AG09309 (cell line): ENCODE measurements around the gene ANKRD10.

Experiments
- DNase-seq: peaks from one replicate; pipeline ENCODE4 v3.0.0-alpha.2; 2010; ENCODE audit warnings: low read depth
- H3K4me3 ChIP-seq: 2 replicates; pipeline ENCODE4 v1.5.1; 2011; ENCODE audit warnings: mild to moderate bottlenecking, low read depth, low read length, moderate library complexity; ENCODE audit not compliant: control insufficient read depth
- CTCF ChIP-seq: IDR thresholded peaks from 2 replicates; pipeline ENCODE4 v1.5.1; 2011; ENCODE audit warnings: mild to moderate bottlenecking, low read depth, low read length, inconsistent platforms; ENCODE audit not compliant: insufficient read depth, control insufficient read depth; ENCODE audit errors: missing control alignments

The ANKRD10 gene

GRCh38 chr13:110921209-110921608 lies 6.3 kb upstream of the ANKRD10 start:
- no peak for TF ChIP-seq CTCF
- H3K4me3 ChIP-seq: no peak overlapping the region
- DNase-seq: no peak

DNA sequence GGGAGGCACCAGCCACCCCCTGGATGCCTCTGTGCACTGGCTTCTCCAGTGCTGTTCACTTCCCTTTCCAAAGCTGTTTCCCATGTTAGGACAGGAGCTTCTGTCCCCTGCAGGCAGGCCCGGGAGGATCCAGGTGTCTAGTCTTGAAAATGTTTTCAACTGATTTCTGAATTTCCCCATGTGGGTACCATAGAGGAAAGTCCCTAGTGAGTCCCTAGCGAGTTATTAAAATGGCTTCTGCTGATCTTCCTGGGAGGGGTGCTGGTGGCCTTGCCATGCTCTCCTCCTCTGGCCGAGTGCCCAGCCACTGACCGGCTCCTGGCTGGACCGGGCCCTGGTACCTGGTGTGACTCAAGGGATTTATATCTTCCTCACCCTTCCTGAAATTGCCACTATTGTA lies 5.2 kb upstream of the ANKRD10 start:
- TF ChIP-seq CTCF: no peak
- no peak for DNase-seq
- H3K4me3 ChIP-seq: no peak overlapping the region

GRCh38 chr13:110916301-110917142 lies 1.7 kb upstream of the ANKRD10 start:
- peak; percentile 76 for DNase-seq
- H3K4me3 ChIP-seq: no peak overlapping the region; the same call in 1 of the 2 replicates
- no peak for TF ChIP-seq CTCF

DNA sequence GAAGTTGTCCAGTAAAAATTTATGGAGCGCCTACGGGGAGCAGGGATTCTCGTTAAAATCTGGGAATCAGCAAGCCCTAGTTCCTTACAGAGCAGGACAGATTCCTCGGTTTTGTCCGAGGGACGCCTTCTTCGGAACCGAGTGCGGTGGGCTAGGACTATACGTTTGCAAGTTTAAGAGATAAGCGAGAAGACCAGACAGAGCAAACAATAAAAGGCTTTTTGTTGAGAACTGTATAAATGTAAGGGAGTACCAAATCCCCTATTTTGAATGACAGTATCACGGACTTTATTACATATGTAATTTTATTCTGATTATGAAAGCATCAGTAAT lies 971 bp upstream of the ANKRD10 start:
- no peak for TF ChIP-seq CTCF
- H3K4me3 ChIP-seq: peak overlapping the region; percentile 57
- no peak for DNase-seq

DNA sequence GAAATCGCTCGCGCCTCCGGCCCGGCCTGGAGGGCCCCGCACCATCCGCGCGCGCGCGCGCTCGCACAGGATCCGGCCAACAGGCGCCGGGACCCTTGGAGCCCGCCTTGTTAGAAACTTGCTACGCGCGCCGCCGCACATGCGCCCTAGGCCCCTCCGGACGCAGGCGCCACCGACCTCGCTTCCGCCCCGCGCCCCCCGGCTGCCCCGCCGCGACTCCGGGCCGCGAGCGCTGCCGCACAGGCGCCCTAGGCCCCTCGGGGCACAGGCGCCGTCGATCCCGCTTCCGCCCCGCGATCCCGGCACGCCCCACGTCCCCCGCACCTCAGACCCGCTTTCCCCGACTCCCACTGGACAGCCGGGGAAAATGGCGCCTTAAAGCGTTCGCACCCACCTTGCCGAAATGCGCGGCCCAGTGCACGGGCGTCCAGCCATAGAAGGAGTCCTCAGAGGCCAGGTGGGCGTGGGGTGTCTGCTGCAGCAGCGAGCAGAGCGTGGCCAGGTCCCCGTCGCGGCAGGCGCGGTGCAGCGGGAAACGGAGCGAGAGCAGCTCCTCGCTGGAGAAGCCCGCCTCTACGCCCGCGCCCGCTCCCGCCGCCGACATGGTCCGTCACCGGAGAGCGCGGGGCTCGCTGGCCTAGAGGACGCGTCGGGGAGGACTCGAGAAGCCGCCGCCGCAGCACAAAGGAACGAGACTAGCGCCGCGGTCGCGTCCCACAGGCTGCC lies 375 bp downstream of the ANKRD10 start:
- H3K4me3 ChIP-seq: peak overlapping the region; percentile 96
- DNase-seq: no peak
- no peak for TF ChIP-seq CTCF

- DNase-seq: no peak
- H3K4me3 ChIP-seq: peak overlapping the region; percentile 96
- TF ChIP-seq CTCF: no peak
Observed at GRCh38 chr13:110914081-110914330, 863 bp downstream of the ANKRD10 start.
